Endometrial microvascular endothelial cells (primary cell): Measurements from ENCODE around the gene FAM13A. TPM values are rescaled to one million over a fixed set of nuclear protein-coding genes. Genes with fewer than 3 reads are reported as not detected.
"Not testable (repeated sequence)": the region's sequence is repeated elsewhere in the genome, so short reads cannot be mapped to it uniquely, and the experiment has no call there.

Experiments
- in situ Hi-C: cut with HindIII; loops from 2 replicates; pipeline ENCODE4 v1.10.0; 2017; ENCODE audit warnings: low sequenced_read_pairs, low pct_unique_long_range_greater_than_20kb; ENCODE audit errors: inconsistent ontology term
- total RNA-seq: library from RNA; depleted of rRNA; stranded (reverse); fragments of >200 nt; gene quantifications from one replicate; pipeline ENCODE4 v1.2.3, GENCODE V29; 2015; ENCODE audit errors: inconsistent ontology term

FAM13A gene
- total RNA-seq, 1 donor from 2014 or later: 3.9 TPM

DNA sequence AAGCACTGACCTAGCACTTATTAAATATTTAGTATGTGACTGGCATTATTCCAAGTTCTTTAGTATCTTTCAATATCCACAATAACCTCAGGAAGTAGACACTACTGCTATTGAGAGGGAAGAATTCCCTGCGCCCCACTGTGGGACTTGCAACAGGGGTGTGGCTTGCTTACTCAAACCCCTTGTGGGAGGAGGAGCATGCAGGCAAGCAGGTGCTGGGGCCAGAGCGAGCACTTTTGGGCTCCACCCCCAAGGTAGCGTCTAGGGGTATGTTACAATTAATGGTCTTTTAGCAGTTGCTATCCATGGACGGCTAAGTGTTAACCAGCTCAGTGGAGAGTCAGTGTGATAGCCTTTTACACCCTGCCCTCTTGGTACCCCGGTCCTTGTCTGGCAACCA, 50.7 kb downstream of the FAM13A start:
- in situ Hi-C loops: no loop called here

DNA sequence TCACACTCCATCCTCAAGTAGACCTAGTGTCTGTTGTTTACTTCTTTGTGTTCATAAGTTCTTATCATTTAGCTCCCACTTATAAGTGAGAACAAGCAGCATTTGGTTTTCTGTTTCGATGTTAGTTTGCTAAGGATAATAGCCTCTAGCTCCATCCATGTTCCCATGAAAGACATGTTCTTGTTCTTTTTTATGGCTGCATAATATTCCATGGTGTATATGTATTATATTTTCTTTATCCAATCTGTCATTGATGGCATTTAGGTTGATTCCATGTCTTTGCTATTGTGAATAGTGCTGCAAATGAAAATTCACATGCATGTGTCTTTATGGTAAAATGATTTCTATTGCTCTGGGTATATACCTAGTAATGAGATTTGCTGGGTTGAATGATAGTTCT, 51.9 kb downstream of the FAM13A start:
- in situ Hi-C loops: not testable (repeated sequence)

DNA sequence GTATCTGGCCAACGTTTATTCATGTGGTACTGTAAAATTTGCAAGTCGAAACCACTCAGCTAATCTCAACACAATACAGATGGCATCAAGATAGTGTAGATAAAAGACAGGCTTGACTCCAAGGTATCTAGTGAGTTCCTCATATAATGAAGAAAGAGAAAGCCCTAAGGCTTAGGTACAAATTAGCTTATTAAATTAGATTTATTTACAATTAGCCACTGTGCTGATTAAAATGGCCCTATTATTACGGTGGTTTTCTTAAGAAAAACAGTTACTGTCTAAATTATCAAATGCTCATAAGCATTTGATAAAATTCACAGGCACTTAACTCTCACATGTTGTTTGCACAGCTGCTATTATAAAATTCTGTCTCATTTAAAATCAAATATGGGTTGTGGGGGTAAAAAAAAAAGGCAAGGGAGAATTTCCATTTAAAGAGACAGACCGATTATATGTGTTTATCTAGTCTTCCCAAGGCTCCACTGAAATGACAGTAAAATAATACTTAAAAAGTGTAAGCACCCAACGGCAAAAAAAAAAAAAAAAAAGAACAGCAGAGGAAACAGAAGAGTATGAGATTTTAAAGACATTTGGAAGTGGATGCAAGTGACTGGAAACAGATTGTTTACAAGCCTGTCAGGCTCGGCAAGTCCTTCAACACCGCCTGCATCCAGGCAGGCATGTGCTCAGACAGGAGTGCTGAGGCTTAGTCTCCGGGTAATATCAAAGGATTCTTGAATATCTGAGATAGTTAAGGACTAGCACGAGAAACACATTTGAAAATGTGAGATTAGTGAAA, 55.1 kb downstream of the FAM13A start:
- in situ Hi-C loops: no loop called here

DNA sequence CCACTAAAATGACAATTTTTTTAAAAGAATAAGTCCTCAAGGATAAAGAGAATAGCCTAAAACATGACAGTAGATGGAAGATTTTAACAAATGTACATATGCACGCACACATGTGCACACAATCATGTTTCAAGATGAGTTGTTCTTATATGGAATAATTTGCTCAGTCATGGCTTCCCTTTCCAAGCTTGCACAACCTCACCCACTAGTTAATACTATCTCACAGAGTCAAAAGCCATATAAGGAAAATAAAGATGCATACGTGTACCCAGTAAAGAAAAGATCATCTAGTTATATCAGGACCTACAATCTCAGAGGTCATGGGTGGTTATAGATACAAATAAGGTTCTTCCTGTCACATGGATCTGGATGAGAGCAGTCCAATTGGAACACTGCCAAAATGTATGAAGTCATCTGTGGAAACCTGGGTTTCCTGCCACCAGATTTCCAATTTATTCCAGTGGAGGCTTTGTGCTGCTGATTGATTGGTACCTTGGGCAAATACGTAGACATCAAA, 56.1 kb downstream of the FAM13A start:
- in situ Hi-C loops: no loop called here

DNA sequence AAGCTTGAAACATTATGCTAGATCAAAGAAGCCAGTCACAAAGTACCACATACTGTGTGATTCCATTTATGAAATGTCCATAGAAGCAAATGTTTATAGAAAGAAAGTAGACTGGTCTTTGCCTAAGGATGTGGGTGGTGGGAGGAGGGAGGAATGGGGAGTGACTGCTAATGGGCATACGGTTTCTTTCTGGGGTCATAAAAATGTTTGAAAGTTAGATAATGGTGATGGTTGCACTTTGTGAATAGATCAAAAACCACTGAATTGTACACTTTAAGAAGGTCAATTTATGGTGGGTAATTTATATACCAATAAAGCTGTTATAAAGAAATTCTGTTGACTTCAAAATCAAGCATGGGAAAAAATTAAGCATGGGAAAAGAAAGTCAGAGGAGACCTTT, 56.6 kb downstream of the FAM13A start:
- in situ Hi-C loops: no loop called here

DNA sequence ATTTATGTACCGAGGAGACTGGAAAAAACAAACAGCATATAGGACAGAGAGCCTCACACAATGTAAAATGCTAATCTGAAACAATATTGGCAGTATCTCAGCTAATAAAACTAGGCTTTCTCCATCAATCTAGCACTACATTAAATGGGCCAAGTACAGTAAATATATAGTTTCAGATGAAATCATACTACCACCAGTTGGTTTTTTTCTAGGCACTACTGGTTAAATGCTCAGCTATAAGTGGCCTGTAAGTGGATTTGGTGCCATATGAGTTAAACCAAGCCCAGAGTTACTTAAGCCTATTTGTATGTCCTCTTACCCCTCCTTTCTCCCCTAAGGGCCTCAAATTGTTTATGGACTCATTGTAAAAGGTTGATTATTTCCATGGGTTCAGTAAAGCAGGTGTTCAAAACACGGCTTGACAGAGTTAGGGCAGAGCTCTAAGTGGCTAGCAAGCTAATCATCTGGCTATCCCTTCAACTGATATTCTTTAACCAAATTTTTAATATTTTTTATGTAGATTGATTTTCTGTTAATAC, 57.5 kb downstream of the FAM13A start:
- in situ Hi-C loops: no loop called here

DNA sequence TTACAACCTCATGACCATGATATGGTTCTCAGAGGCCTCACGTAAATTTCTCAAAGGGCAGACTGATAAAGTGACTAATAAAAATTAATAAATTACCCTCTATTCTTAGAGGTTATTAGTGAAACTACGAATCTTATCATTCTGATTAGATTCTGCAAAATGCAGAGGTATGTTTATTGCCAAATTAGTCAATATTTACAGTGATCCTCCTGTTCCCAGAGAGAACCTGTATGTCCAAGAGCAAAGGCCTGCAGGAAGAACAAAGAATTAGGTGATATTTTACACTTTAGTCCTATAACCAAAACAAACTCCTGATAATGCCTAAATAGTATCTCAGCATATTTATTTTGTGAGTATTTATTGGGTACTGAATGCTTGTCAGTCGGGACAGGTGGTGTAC, 58.1 kb downstream of the FAM13A start:
- in situ Hi-C loops: no loop called here

DNA sequence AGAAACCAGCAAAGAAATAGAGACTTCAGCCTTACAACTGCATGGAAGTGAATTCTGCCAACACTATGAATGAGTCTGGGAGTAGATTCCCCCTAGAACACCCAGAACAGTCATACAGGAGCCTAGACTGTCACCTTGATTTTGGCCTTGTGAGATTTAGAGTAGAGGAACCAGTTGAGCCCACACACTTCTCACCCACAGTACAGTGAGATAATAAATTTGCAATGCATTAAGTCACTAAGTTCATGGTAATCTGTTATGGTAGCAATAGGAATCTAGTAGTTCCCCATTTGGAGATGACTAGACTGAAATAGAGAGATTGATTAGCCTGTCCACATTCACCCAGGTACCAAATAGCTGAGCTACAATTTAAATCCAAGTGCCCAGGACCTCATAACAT, 59.0 kb downstream of the FAM13A start:
- in situ Hi-C loops: no loop called here

DNA sequence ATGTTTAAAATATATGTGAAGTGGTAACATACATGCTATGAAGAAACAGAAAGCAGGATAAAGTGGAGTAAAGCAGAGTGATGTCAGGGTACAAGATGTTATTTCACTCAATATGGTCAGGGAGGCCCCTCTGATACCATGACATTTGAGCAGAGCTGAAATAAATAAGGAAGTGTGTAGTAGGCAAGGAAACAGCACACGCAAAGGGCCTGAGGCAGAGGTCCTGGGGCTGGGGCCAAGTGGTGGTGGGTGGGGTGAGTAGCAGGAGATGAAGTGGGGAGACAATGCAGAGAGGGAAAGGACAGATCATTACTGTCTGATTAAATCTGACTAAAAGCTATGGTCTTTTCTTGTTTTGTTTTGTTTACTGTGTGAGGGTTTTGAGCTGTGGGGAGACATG, 61.1 kb downstream of the FAM13A start:
- in situ Hi-C loops: no loop called here

DNA sequence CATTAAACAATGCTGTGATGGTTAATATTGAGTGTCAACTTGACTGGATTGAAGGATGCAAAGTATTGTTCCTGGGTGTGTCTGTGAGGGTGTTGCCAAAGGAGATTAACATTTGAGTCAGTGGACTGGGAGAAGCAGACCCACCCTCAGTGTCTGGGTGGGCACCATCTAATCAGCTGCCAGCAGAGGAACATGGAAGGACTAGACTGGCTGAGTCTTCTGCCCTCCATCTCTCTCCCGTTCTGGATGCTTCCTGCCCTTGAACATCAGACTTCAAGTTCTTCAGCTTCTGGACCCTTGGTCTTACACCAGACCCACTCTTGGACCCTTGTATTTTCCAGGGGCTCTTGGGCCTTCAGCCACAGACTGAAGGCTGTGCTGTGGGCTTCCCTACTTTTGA, 61.7 kb downstream of the FAM13A start:
- in situ Hi-C loops: not testable (repeated sequence)

DNA sequence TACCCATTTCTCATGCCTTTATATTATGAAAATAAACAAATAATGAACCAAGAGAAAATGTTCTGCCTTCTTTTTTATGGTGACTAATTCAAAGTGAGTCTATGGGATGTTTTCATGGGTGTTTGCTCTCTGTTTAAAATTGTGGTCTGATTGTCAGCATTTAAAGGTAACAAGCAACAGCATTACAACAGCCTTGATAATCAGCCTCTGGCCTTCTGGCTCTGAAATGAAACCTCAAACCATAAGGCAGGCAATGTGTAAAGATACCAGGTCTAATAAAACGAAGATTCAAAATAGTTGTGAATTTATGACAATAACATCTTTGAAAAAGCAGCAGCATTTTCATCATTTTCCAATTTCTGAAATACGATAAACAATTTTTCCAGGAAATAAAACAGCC, 63.7 kb downstream of the FAM13A start:
- in situ Hi-C loops: no loop called here

DNA sequence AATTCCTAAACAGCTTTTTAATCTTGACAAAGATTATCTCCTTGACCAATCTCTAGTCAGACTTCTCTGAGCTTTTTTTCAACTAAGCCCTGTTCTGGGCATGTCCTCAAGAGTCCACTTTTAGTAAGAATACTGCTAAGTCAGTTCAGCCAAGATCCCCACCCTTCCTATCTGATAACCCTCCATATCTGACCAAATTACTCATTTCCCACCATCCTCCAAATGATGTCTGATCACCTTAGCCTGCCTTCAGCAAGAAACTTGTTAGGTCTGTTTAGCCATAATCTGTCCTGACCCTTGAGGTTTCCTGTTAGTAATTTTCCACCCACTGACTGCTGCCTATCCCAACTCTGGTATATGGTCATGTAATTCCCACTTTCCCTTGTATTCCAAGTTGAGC, 65.2 kb downstream of the FAM13A start:
- in situ Hi-C loops: no loop called here

DNA sequence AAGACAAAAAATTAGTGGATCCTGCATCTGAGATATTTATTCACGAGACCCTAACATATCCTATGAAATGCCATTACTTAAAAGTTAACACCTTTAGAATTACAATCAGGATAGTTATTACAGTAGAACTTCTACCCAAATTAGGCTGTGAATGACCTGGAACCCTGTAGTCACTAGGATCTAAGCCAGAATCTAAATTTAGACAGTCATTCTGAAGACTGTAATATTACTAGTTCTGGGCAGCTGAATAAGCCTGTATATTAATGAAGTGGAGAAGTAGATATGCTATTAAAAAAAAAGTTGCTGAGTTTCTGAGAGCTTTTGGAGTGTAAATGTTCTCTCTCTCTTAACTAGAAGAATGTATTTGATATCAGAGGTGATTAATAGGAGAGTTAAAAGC, 67.0 kb downstream of the FAM13A start:
- in situ Hi-C loops: no loop called here

DNA sequence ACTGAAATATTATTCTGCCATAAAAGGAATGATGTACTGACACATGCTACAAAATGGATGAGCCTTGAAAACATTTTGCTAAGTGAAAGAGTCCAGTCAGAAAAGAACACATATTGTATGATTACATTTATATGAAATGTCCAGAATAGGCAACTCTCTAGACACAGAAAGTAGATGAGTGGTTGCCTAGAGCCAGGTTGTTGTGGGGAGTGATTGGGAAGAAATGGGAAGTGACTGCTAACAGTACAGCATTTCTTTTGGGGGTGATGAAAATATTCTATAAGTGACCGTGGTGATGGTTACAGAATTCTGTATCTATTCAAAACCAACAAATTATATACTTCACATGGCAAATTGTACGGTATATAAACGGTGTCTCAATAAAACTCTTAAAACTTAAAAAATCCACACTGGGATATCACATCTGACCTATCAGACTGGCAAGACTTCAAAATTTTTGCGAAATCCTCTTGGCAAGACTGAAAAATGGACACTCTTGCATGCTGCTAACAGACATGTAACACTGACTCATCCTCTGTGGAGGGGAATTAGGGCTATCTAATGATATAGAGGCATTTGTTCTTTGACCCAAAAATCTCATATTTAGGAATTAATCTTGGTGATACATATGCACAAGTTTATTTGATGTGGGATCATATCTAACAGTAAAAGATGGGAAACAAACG, 71.8 kb downstream of the FAM13A start:
- in situ Hi-C loops: no loop called here

DNA sequence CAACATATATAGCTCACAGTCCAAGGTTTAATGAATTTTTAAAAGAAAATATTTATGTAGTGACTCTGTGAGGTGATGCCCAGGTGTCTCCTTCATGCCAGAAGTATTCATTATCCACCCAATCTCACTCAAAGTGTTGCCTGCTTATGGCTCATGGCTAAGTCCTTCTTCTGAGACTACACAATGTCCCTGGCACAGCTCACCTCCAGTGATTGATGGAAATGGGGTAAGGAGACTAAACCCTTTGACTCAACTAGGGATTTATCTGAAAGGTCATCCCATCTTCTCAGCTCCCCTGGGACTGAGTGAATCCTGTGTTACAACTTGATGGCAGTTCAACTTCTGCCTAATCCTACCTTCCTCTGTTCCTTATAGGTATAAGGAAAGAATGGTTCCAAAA, 74.2 kb downstream of the FAM13A start:
- in situ Hi-C loops: no loop called here

DNA sequence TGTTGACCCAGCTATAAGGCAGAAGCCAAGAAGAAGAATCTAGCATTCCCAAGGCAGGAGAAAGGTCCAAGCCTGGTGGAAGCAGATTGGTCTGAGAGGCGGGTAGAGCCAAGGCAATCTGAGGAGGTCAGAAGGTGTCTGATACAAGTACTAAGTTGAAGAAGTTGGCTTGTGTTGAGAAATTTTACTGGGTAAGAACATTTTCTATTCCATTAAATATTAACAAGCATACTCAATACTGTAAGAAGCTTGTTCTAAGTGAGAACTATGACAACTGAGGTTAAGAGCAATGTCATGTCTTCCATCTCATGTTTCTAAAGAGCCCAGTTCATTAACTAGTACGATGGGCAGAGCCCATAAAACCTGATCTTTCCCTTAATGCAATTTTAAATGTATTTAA, 75.0 kb downstream of the FAM13A start:
- in situ Hi-C loops: no loop called here

DNA sequence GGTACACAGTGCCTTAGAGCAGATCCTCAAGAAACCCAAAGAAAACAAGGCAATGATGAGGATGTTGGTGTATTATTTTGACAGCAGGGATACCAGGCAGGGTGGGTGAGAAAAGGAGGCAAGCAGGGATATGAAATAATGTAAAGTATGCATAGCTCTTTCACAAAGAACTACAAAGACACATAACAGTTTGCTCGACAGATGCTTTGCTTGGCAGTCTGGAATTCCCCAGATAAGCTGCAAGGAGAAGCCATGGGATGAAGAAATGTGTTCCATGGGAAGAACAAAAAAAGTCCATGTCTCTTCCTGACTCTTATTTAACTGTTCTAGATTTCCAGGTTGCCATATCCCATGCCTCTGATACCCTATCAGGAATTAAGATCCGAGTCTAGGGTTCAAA, 75.4 kb downstream of the FAM13A start:
- in situ Hi-C loops: no loop called here

DNA sequence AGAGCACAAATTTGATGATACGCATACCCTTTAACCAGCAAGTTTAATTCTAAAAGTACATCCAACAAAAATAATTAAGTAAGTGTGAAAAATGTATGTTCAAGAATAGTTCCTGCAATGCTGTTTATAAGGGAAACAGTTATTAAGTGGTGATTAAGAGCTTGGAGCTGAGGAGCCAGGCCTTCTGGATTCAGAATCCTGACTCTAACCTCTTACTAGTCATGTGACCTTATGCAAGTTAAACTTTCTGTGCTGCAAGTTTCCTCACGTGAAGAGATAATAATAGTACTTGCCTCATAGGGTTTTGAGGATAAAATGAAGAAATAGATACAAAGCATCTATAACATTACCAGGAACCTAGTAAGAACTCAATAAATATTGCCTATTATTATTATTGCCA, 77.7 kb downstream of the FAM13A start:
- in situ Hi-C loops: no loop called here

DNA sequence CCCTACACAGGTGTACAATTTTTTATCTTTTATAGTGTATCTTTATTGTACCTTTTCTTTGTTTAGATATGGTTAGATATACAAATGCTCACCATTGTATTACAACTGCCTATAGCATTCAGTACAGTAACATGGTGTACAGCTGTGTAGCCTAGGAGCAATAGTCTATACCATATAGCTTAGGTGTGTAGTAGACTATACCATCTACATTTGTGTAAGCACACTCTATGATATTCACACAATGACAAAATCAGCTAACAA, 80.3 kb downstream of the FAM13A start:
- in situ Hi-C loops: no loop called here

DNA sequence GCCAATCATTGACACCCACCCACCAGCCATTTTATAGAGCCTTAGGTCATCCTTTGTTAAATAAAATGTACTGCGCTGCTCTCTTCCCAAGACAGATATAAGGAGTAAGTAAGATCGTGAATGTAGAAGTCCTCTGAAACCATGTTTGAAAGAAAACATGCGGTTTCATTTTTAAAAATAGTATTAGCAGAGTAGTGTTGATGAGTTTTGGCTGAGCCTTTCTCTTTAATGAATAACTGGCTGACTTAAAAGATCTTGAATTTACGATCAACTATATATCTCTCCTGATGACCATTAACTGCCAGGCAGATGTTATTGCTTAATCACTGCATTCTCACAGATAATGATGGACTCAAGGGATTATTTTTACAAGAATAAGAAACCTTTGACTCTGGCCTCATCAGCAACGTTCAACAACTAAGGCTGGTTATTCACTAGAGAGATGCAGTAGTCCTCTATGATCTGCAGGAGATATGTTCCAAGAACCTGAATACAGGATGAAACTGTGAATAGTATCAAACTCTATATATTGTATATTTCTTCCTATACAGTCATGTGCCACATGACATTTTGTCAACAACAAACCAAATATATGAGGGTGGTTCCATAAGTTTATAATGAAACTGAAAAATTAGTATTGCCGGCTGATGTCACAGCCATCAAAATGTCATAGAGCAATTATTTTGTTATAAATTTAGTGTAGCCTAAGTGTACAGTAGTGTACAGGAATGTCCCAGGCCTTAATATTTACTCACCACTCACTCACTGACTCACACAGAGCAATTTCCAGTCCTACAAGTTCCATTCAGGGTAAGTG, 80.8 kb downstream of the FAM13A start:
- in situ Hi-C loops: no loop called here
